ENCODE data around the gene CTBP2.

DNA sequence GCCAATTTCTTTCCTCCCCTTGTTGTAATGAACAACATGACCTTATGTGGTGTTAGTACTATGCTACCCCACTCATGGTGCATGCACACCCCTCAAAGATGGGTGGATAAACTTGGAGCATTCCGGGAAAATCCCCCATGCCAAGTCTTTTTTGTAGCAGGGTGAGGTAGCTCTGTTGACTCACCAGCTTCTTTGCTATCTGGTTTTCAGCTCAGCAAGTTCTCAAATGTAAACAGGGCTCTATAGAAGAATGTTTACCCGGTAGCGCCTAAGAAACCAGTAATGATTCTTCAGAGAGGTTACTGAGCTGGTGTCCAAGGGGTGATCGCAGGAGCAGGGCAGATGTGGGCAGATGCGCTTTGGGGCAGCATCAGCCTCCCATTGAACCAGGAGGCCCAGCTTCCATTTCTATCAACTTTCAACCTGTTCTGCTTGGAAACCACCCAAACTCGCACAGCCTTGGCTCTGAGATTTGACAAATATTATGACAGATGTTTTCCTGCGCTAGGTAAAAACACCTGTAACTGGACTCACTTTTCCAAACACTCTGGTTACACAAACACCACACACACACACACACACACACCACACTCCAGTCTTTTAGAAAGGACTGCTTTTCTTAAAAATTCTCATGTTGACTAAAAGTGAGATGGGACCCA is 130.7 kb downstream of the CTBP2 start:
- TF ChIP-seq, protein P1, sequence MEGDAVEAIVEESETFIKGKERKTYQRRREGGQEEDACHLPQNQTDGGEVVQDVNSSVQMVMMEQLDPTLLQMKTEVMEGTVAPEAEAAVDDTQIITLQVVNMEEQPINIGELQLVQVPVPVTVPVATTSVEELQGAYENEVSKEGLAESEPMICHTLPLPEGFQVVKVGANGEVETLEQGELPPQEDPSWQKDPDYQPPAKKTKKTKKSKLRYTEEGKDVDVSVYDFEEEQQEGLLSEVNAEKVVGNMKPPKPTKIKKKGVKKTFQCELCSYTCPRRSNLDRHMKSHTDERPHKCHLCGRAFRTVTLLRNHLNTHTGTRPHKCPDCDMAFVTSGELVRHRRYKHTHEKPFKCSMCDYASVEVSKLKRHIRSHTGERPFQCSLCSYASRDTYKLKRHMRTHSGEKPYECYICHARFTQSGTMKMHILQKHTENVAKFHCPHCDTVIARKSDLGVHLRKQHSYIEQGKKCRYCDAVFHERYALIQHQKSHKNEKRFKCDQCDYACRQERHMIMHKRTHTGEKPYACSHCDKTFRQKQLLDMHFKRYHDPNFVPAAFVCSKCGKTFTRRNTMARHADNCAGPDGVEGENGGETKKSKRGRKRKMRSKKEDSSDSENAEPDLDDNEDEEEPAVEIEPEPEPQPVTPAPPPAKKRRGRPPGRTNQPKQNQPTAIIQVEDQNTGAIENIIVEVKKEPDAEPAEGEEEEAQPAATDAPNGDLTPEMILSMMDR (IDR thresholded peaks at IDR 0.05) = no peak
- TF ChIP-seq POLR2AphosphoS5 (IDR thresholded peaks at IDR 0.05) = peak in 2 of 3 donors; percentile 3 to 14

All from stomach (tissue), 4 donors.